Body of pancreas (tissue), 4 donors: Measurements from ENCODE around the gene ATG7.

ENCODE experiments used
- POLR2A ChIP-seq, 3 donors: fragments of 450-650 bp; IDR thresholded peaks; one replicate each; pipeline ENCODE4 v1.6.1; 2016; ENCODE audit warnings: antibody characterized with exemption in 3 of 3, mild to moderate bottlenecking in 2 of 3
- TF ChIP-seq, protein P1 (sequence below), 7 experiments: fragments of 450-650 bp in 4 of 7; fragments of 200-600 bp in 3 of 7; sonication (generic) in 3 of 7; IDR thresholded peaks; one replicate each; pipeline ENCODE4 v1.5.1; 2016 to 2019; ENCODE audit warnings: antibody characterized with exemption in 7 of 7

DNA sequence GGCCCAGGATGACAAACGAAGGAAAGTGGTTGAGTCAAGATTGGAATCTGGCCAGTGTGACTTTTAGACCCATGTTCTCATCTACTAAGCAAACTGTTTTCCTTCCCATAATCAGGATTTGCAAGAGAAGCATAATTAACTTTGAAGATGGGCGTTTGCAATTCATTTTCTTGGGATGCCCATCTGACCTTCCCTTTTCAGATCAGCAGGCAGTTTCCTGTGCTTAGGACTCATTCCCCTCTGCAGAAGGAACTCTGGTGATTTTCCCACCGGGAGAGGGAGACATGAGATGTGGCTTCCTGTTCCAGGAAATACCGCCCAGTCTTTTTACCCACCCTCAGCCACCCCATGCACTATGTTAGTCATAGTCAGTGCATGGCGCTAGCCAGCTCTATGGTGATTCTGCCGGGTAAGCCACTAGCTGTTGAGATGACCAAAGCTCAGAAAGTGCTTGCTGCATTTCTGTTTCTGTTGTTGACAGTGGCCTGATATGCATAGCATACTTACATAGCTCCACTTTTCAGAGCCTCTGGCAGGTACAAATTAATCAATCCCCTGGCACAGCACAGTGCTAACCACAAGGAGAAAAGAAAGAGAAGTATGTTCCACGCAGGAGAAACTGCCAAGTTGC lies 242.1 kb downstream of the ATG7 start:
- TF ChIP-seq, protein P1, sequence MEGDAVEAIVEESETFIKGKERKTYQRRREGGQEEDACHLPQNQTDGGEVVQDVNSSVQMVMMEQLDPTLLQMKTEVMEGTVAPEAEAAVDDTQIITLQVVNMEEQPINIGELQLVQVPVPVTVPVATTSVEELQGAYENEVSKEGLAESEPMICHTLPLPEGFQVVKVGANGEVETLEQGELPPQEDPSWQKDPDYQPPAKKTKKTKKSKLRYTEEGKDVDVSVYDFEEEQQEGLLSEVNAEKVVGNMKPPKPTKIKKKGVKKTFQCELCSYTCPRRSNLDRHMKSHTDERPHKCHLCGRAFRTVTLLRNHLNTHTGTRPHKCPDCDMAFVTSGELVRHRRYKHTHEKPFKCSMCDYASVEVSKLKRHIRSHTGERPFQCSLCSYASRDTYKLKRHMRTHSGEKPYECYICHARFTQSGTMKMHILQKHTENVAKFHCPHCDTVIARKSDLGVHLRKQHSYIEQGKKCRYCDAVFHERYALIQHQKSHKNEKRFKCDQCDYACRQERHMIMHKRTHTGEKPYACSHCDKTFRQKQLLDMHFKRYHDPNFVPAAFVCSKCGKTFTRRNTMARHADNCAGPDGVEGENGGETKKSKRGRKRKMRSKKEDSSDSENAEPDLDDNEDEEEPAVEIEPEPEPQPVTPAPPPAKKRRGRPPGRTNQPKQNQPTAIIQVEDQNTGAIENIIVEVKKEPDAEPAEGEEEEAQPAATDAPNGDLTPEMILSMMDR (IDR thresholded peaks at IDR 0.05) = no peak
- no peak for TF ChIP-seq POLR2A (IDR thresholded peaks at IDR 0.05)
